Kidney tubule cell (primary cell): ENCODE data around the gene PCYOX1L.

ENCODE experiments used
- DNase-seq: peaks from one replicate; pipeline ENCODE4 v3.0.0-alpha.2; 2018; ENCODE audit warnings: low spot score

The PCYOX1L gene

GRCh38 chr5:149408252-149409099 is 50.6 kb downstream of the PCYOX1L start:
- DNase-seq, result no peak

- DNase-seq, result no peak
Observed at GRCh38 chr5:149409268-149409948, 51.6 kb downstream of the PCYOX1L start.

- DNase-seq, result no peak
Observed at GRCh38 chr5:149410071-149410470, 52.2 kb downstream of the PCYOX1L start.

- no peak for DNase-seq
Observed at GRCh38 chr5:149410721-149411432, 53.0 kb downstream of the PCYOX1L start.

- no peak for DNase-seq
Observed at GRCh38 chr5:149411738-149412519, 54.1 kb downstream of the PCYOX1L start.

- no peak for DNase-seq
Observed at GRCh38 chr5:149412783-149413476, 55.1 kb downstream of the PCYOX1L start.

- no peak for DNase-seq
Observed at GRCh38 chr5:149413477-149414210, 55.8 kb downstream of the PCYOX1L start.

- peak; percentile 30 for DNase-seq
Observed at GRCh38 chr5:149414405-149415065, 56.7 kb downstream of the PCYOX1L start.

- DNase-seq, result peak; percentile 71
Observed at GRCh38 chr5:149415066-149415967, 57.5 kb downstream of the PCYOX1L start.

GRCh38 chr5:149416987-149417710 is 59.3 kb downstream of the PCYOX1L start:
- DNase-seq, result no peak

GRCh38 chr5:149417711-149418368 is 60.0 kb downstream of the PCYOX1L start:
- DNase-seq, result no peak

- DNase-seq, result no peak
Observed at GRCh38 chr5:149418910-149419531, 61.2 kb downstream of the PCYOX1L start.
